Measurements from ENCODE around the gene CCDC80.

- TF ChIP-seq CTCF (IDR thresholded peaks at IDR 0.05; ENCODE audit: poor library complexity) (no peak), EZH2 (IDR thresholded peaks at IDR 0.05; ENCODE audit: borderline replicate concordance) (no peak), EZH2phosphoT487 (IDR thresholded peaks at IDR 0.05; ENCODE audit: low read depth, severe bottlenecking, unreplicated experiment) (no peak)
Observed at GRCh38 chr3:112689385-112689784, 48.4 kb upstream of the CCDC80 start.

All from hepatocyte (in vitro differentiated cells).